HepG2 (cell line): ENCODE data around the gene MTSS2. TPM values are rescaled to one million over a fixed set of nuclear protein-coding genes. Genes with fewer than 3 reads are reported as not detected.

Experiments used
- AGO1 ChIP-seq: fragments of 200-400 bp; formaldehyde crosslinking; IDR thresholded peaks from 2 replicates; pipeline ENCODE4 v1.6.1; 2017; ENCODE audit warnings: mild to moderate bottlenecking, low read depth, low read length, moderate library complexity; ENCODE audit not compliant: poor library complexity, severe bottlenecking
- ELF3 ChIP-seq: IDR thresholded peaks from 2 replicates; pipeline ENCODE4 v1.6.1; 2016; ENCODE audit warnings: missing genetic modification reagents, missing compliant biosample characterization
- FOXA1 ChIP-seq, 2 experiments: fragments of 450-650 bp in 1 of 2; sonication (generic) in 1 of 2; formaldehyde crosslinking in 1 of 2; IDR thresholded peaks; 2 replicates each; pipeline versions ENCODE4 v1.4.0 to v1.6.1; 2016 to 2020; ENCODE audit warnings: missing genetic modification reagents in 1 of 2
- IRX3 ChIP-seq: sonication (generic); formaldehyde crosslinking; IDR thresholded peaks from 2 replicates; pipeline ENCODE4 v1.8.1; 2023; ENCODE audit warnings: mild to moderate bottlenecking, low read depth, missing genetic modification reagents, borderline replicate concordance
- MIER3 ChIP-seq: IDR thresholded peaks from 2 replicates; pipeline ENCODE4 v1.6.1; 2016; ENCODE audit warnings: missing compliant biosample characterization, borderline replicate concordance
- RFXAP ChIP-seq: sonication (generic); formaldehyde crosslinking; IDR thresholded peaks from 2 replicates; pipeline ENCODE4 v1.4.0; 2020; ENCODE audit warnings: missing genetic modification reagents, borderline replicate concordance
- SP5 ChIP-seq: IDR thresholded peaks from 2 replicates; pipeline ENCODE4 v1.6.1; 2016; ENCODE audit warnings: low read depth, borderline replicate concordance
- ZNF263 ChIP-seq: sonication (generic); formaldehyde crosslinking; IDR thresholded peaks from 2 replicates; pipeline ENCODE4 v1.4.0; 2020; ENCODE audit warnings: missing genetic modification reagents
- ZNF3 ChIP-seq: IDR thresholded peaks from 2 replicates; pipeline ENCODE4 v1.7.0; 2017; ENCODE audit warnings: inconsistent platforms
- ZNF333 ChIP-seq: sonication (generic); formaldehyde crosslinking; IDR thresholded peaks from 2 replicates; pipeline ENCODE4 v1.4.0; 2020; ENCODE audit warnings: mild to moderate bottlenecking, missing genetic modification reagents, borderline replicate concordance
- ZNF44 ChIP-seq: sonication (generic); formaldehyde crosslinking; IDR thresholded peaks from 2 replicates; pipeline ENCODE4 v1.5.1; 2020; ENCODE audit warnings: mild to moderate bottlenecking, missing genetic modification reagents
- ZNF552 ChIP-seq: sonication (generic); formaldehyde crosslinking; IDR thresholded peaks from 2 replicates; pipeline ENCODE4 v1.9.0; 2022; ENCODE audit warnings: missing genetic modification reagents, mild to moderate bottlenecking, borderline replicate concordance
- ZNF619 ChIP-seq: sonication (generic); formaldehyde crosslinking; IDR thresholded peaks from 2 replicates; pipeline ENCODE4 v1.4.0; 2020; ENCODE audit warnings: mild to moderate bottlenecking, missing genetic modification reagents
- ZNF761 ChIP-seq: sonication (generic); formaldehyde crosslinking; conservative IDR thresholded peaks from 2 replicates; pipeline ENCODE4 v1.4.0; 2020; ENCODE audit warnings: mild to moderate bottlenecking, missing genetic modification reagents
- polyA plus RNA-seq, 8 experiments: library from polyadenylated mRNA; depleted of rRNA in 3 of 8; stranded (reverse) in 7 of 8; unstranded in 1 of 8; fragments of >200 nt; fragmentation: Illumina TruSeq in 4 of 8; extraction: Trizol in 4 of 8; gene quantifications; 2 replicates each; pipeline versions ENCODE4 v1.2.1 to v1.2.3, GENCODE V29; 2011 to 2016; ENCODE audit warnings: low read depth in 4 of 8, missing spikeins in 1 of 8, mixed read lengths in 1 of 8; ENCODE audit not compliant: insufficient read depth in 1 of 8
- total RNA-seq, 5 experiments: library from RNA; depleted of rRNA; stranded (reverse); fragments of >200 nt; fragmentation: Illumina TruSeq; extraction: Trizol; gene quantifications; 2 replicates each; pipeline ENCODE4 v1.2.3, GENCODE V29; 2016; ENCODE audit warnings: low read depth in 1 of 5
- TF ChIP-seq, protein P1 (sequence below): IDR thresholded peaks from 2 replicates; pipeline ENCODE4 v1.6.1; 2016
- TF ChIP-seq, protein P2 (sequence below): sonication (generic); formaldehyde crosslinking; IDR thresholded peaks from 2 replicates; pipeline ENCODE4 v1.9.0; 2021; ENCODE audit warnings: mild to moderate bottlenecking, missing genetic modification reagents
- TF ChIP-seq, protein P3 (sequence below): sonication (generic); formaldehyde crosslinking; IDR thresholded peaks from 2 replicates; pipeline ENCODE4 v1.8.1; 2023; ENCODE audit warnings: mild to moderate bottlenecking, missing genetic modification reagents
- TF ChIP-seq, protein P4 (sequence below): IDR thresholded peaks from 2 replicates; pipeline ENCODE4 v1.6.1; 2018; ENCODE audit warnings: missing genetic modification reagents, mild to moderate bottlenecking, missing compliant biosample characterization

MTSS2 gene
- total and polyA plus RNA-seq, 2 of the 13 experiments (the other 11 are each of a cell fraction or from before 2014, with no cell fraction given): 132 to 242 TPM

DNA sequence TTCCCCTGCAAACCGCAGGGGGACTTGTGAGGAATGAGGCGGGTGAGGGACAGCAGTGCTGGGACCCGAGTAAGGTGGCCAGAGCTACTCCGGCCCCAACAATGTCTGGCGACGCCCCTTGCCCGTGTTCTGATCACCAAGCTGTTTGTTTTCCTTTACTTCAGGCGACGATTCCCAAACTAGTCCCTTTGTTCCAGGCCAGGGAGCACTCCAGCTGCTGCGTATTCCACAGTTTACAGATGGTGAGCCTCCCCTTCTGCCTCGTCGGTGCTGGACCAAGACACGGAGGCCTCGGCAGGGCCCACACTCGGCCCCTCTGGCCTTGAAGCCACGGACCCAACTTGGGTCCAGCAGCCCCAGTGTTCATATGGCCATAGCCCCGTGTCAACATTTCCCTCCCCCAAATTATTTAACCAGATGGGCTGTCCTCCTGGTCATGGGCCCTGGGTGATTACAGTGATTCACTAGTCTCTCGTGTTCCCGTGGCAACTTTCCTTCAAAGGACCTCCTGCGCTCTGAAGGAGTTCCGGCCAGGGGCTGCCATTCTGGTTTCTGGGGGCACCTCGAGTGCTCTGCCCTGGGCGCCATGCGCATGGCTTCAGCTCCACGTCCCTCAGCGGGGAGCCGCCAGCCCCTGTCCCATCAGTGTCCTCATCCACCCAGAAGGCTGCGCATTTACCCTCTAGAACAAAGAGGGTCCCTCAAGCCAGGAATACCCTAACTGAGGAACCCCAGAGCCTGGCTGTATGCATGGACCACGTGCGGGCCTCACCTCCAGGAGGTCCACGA lies 24.8 kb upstream of the MTSS2 start (continued):
- TF ChIP-seq, protein P1, sequence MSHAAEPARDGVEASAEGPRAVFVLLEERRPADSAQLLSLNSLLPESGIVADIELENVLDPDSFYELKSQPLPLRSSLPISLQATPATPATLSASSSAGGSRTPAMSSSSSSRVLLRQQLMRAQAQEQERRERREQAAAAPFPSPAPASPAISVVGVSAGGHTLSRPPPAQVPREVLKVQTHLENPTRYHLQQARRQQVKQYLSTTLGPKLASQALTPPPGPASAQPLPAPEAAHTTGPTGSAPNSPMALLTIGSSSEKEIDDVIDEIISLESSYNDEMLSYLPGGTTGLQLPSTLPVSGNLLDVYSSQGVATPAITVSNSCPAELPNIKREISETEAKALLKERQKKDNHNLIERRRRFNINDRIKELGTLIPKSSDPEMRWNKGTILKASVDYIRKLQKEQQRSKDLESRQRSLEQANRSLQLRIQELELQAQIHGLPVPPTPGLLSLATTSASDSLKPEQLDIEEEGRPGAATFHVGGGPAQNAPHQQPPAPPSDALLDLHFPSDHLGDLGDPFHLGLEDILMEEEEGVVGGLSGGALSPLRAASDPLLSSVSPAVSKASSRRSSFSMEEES: no peak
- TF ChIP-seq ELF3 (CRISPR knock-in tag) (no peak), IRX3 (CRISPR knock-in tag) (no peak), ZNF44 (CRISPR knock-in tag) (no peak; the same call in 1 of the 2 replicates), AGO1 (peak; percentile 1), FOXA1 (IDR thresholded peaks at IDR 0.05) (no peak), FOXA1 (CRISPR knock-in tag; IDR thresholded peaks at IDR 0.05) (no peak), ZNF619 (CRISPR knock-in tag) (no peak), ZNF333 (no peak; the same call in 1 of the 2 replicates), ZNF761 (CRISPR knock-in tag) (no peak), ZNF552 (no peak), MIER3 (CRISPR knock-in tag) (0 out of 2 replicates have a peak, but pooled peaks have one; percentile 4), RFXAP (CRISPR knock-in tag) (no peak), ZNF263 (CRISPR knock-in tag) (peak; percentile 69), ZNF3 (CRISPR knock-in tag) (no peak), SP5 (CRISPR knock-in tag) (0 out of 2 replicates have a peak, but pooled peaks have one; percentile 6)
- TF ChIP-seq, protein P2, sequence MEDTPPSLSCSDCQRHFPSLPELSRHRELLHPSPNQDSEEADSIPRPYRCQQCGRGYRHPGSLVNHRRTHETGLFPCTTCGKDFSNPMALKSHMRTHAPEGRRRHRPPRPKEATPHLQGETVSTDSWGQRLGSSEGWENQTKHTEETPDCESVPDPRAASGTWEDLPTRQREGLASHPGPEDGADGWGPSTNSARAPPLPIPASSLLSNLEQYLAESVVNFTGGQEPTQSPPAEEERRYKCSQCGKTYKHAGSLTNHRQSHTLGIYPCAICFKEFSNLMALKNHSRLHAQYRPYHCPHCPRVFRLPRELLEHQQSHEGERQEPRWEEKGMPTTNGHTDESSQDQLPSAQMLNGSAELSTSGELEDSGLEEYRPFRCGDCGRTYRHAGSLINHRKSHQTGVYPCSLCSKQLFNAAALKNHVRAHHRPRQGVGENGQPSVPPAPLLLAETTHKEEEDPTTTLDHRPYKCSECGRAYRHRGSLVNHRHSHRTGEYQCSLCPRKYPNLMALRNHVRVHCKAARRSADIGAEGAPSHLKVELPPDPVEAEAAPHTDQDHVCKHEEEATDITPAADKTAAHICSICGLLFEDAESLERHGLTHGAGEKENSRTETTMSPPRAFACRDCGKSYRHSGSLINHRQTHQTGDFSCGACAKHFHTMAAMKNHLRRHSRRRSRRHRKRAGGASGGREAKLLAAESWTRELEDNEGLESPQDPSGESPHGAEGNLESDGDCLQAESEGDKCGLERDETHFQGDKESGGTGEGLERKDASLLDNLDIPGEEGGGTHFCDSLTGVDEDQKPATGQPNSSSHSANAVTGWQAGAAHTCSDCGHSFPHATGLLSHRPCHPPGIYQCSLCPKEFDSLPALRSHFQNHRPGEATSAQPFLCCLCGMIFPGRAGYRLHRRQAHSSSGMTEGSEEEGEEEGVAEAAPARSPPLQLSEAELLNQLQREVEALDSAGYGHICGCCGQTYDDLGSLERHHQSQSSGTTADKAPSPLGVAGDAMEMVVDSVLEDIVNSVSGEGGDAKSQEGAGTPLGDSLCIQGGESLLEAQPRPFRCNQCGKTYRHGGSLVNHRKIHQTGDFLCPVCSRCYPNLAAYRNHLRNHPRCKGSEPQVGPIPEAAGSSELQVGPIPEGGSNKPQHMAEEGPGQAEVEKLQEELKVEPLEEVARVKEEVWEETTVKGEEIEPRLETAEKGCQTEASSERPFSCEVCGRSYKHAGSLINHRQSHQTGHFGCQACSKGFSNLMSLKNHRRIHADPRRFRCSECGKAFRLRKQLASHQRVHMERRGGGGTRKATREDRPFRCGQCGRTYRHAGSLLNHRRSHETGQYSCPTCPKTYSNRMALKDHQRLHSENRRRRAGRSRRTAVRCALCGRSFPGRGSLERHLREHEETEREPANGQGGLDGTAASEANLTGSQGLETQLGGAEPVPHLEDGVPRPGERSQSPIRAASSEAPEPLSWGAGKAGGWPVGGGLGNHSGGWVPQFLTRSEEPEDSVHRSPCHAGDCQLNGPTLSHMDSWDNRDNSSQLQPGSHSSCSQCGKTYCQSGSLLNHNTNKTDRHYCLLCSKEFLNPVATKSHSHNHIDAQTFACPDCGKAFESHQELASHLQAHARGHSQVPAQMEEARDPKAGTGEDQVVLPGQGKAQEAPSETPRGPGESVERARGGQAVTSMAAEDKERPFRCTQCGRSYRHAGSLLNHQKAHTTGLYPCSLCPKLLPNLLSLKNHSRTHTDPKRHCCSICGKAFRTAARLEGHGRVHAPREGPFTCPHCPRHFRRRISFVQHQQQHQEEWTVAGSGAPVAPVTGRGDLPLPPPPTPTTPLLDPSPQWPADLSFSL (CRISPR knock-in tag): no peak
- TF ChIP-seq, protein P3, sequence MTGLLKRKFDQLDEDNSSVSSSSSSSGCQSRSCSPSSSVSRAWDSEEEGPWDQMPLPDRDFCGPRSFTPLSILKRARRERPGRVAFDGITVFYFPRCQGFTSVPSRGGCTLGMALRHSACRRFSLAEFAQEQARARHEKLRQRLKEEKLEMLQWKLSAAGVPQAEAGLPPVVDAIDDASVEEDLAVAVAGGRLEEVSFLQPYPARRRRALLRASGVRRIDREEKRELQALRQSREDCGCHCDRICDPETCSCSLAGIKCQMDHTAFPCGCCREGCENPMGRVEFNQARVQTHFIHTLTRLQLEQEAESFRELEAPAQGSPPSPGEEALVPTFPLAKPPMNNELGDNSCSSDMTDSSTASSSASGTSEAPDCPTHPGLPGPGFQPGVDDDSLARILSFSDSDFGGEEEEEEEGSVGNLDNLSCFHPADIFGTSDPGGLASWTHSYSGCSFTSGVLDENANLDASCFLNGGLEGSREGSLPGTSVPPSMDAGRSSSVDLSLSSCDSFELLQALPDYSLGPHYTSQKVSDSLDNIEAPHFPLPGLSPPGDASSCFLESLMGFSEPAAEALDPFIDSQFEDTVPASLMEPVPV: 0 out of 2 replicates have a peak, but pooled peaks have one; percentile 49
- TF ChIP-seq, protein P4, sequence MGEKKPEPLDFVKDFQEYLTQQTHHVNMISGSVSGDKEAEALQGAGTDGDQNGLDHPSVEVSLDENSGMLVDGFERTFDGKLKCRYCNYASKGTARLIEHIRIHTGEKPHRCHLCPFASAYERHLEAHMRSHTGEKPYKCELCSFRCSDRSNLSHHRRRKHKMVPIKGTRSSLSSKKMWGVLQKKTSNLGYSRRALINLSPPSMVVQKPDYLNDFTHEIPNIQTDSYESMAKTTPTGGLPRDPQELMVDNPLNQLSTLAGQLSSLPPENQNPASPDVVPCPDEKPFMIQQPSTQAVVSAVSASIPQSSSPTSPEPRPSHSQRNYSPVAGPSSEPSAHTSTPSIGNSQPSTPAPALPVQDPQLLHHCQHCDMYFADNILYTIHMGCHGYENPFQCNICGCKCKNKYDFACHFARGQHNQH (CRISPR knock-in tag): no peak
